Mesenteric fat pad (tissue), 1 donor: ENCODE measurements around the gene RTP3. TPM values are rescaled to one million over a fixed set of nuclear protein-coding genes. Genes with fewer than 3 reads are reported as not detected.

Experiments
- DNase-seq: peaks from one replicate; pipeline ENCODE4 v3.0.0-alpha.2; 2020; ENCODE audit warnings: low spot score
- total RNA-seq: library from RNA; stranded (reverse); fragmentation: NEBNext Ultra II Directional; extraction: Animal tissue kit (Norgen Biotek cat#: 25700); gene quantifications from one replicate; pipeline ENCODE4 v1.2.1, GENCODE V29; 2021
- donor health status: DM: yes; HTN: yes; CAD: no.

RTP3 gene
- total RNA-seq, 1 donor from 2014 or later = not detected

DNA sequence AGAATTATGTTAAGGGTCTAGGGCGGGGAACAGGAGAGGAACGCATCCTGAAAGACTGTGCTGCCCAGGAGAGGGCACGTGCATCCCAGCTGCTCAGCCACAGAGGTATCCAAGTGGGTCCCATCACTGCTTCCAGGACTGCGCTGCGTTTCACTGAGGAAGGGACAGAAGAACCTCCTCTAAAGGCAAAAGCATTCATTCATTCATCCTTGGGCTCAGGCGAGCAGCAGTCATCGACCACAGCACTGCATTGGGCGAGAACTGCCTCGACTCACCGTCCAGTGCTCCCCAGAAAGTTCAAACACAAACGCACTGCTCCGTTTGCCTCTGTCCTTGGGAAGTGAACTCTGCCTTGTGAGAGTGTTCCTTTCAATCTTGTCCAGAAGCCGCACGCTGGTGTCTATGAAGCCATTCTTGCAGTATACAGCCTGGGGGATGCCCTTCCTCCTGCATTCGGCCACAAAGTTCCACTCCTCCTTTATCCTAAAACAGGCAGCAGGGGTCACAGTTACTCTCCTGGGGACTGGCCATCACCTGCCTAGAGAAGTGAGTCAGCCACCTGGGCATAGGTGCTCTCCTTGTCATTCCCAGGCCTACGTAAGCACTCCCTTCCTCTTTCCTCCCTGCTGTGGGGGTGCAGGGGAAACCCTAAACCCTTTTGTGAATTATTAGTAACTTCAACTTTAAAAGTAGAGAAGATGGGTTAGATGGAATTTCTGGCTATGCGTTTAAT, 47.2 kb downstream of the RTP3 start:
- peak; percentile 55 for DNase-seq

DNA sequence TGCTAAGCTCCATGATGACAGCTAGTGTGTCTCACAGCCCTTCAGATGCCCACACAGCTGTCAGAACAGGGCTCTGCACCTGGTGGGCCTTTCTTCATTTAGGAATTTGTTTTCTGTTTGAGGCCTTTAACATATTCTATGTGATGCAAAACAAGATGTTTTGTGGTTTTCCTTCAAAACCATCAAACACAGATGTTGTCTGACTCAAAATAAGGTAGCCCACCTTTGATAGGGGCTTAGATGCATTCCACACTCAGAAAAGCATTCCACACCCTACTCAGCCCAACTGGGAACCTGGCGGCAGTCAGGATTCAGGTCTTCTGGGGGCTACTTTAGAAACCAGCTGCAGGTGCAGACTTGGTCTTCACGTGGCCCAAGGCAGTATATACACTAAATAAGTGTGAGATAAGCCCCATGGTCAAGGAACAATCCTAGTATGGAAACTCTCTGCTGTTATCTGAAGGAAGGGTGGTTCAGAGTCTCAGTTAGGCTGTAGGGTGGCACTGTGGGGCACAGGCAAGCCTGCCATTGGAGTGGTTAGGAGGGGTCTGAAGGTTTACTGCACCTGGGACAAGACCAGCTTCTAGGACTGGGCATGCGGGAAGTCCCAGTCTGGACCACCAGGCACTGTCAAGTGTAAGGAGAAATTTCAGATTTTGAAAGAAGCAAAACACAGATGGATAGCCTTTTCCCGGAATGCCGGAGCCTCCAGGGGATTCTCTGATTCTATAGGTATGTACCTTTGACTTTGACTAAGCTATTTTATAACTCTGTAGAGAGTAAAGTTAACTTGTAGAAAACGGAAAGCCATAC, 48.2 kb downstream of the RTP3 start:
- DNase-seq = peak; percentile 77

DNA sequence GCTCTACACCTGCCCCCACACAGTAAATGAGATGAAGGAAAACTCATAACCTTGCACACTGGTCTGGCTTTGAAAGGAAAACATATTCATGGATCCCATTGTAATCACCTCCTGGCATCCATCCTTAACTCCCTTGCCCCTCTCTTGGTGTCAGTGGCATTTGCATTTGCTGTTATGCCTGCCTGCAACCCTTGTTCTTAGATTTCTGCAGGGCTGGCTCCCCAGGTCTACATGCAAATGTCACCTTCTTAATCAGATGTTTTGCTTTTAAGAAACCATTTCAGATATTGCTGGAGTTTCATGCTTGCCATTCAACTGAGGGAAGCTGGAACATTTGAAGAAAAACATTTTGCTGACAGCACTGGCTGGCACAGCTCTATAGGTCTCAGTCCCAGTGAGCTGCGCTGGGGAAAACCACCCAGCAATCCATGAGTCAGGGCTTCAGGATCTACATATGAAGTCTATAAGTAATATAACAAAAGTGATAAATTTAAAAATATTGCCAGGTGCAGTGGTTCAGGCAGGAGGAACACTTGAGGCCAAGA, 49.2 kb downstream of the RTP3 start:
- DNase-seq = no peak

DNA sequence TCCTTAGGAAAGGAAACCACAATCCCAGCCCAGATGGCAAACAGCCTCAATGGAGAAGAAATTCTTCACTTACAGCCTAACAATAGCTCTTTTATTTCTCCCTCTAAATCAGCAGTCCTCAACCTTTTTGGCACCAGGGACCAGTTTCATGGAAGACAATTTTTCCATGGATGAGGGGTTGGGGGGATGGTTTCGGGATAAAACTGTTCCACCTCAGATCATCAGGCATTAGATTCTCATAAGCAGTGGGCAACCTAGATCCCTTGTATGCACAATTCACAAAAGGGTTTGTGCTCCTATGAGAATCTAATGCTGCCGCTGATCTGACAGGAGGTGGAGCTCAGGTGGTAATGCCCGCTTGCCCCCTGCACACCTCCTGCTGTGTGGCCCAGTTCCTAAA, 50.8 kb downstream of the RTP3 start:
- peak; percentile 16 for DNase-seq

DNA sequence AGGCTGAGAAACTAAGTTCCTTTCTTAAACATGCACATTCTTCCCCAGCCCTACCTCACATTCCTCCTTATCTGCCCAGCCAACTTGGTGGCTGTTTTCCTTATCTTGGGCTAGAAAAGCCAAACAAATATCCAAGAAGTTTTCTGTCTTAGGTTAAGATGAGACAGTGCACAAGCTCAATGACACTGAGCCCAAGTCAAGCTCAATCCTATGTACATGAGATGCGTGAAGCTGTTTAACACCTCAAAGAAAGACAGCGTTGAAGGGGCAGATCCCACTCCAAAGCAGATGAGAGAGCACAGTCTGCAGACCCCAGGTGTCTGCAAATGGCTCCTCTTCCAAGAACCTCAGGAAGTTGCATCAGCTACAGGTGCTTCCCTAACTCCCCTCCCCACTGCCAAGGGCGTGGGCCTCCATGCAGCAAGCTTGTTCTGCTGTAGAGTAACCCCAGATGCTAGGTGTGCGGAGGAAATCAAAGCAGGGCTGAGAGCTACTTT, 51.7 kb downstream of the RTP3 start:
- no peak for DNase-seq

DNA sequence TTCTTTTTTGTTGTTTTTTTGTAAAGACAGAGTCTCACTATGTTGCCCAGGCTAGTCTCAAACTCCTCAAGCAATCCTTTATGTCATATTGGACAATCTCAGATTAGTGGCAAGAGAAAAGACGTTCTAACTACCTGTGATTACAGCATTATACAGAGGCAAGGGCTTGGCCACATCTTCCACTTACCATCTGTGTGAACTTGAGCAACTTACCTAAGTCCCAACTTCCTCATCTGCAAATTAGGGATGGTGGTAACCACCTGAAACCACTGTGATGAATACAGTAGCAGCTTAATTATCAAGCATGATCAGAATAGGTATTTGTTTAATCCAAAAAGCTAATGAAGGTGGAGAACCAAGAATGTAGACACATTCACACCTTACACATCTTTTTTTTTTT, 52.2 kb downstream of the RTP3 start:
- DNase-seq = no peak

Other genes with a start within 250 kb of the RTP3 start
- gene CCR2, start 143.9 kb upstream of the RTP3 start, total RNA-seq = 3.3 TPM
- 1.7 TPM for gene CCR5, start 127.0 kb upstream of the RTP3 start, total RNA-seq
- 8.8 TPM for gene CCRL2, start 90.7 kb upstream of the RTP3 start, total RNA-seq
- 4.3 TPM for gene LTF, start 33.1 kb upstream of the RTP3 start, total RNA-seq
- 2.1 TPM for gene LRRC2, start 68.3 kb downstream of the RTP3 start, total RNA-seq
- not detected for gene FAM240A, start 114.5 kb downstream of the RTP3 start, total RNA-seq
- gene ALS2CL, start 195.7 kb downstream of the RTP3 start, total RNA-seq = 8.4 TPM
- gene TMIE, start 203.4 kb downstream of the RTP3 start, total RNA-seq = 0.19 TPM
- gene PRSS50, start 219.9 kb downstream of the RTP3 start, total RNA-seq = not detected